OCI-LY7 (cell line): Measurements from ENCODE around the gene CSH1. TPM values are rescaled to one million over a fixed set of nuclear protein-coding genes. Genes with fewer than 3 reads are reported as not detected.

Experiments
- BruUV-seq: library from RNA; stranded (reverse); fragments of 400-500 nt; replicated peaks from 2 replicates; lab custom pipeline; 2021; lab: Mats Ljungman, UMichigan
- CTCF ChIA-PET: fragments of 300-600 bp; sonication (Branson Sonifier 250); formaldehyde crosslinking; loops from one replicate; lab custom pipeline; 2022; ENCODE audit warnings: antibody characterized with exemption; ENCODE audit not compliant: unreplicated experiment; lab: Charles Lee
- POLR2A ChIA-PET: fragments of 300-600 bp; sonication (Branson Sonifier 250); formaldehyde crosslinking; loops from one replicate; lab custom pipeline; 2022; ENCODE audit warnings: antibody characterized with exemption; lab: Charles Lee
- DNase-seq: peaks from one replicate; pipeline ENCODE4 v3.0.0-alpha.2; 2015; ENCODE audit warnings: low spot score
- H2AFZ ChIP-seq: fragments of 200-600 bp; sonication (generic), shearing (Covaris generic); 2 replicates; pipeline ENCODE4 v1.6.1; 2014; ENCODE audit warnings: mild to moderate bottlenecking, antibody characterized with exemption, low read length, moderate library complexity
- H3K27ac ChIP-seq: fragments of 200-600 bp; sonication (generic); 2 replicates; pipeline ENCODE4 v1.5.1; 2014; ENCODE audit warnings: mixed run types, low read depth, mild to moderate bottlenecking, moderate library complexity, low read length, inconsistent platforms; ENCODE audit not compliant: poor library complexity, severe bottlenecking
- H3K36me3 ChIP-seq: fragments of 200-600 bp; sonication (generic); 2 replicates; pipeline ENCODE4 v1.6.1; 2014; ENCODE audit warnings: mild to moderate bottlenecking, antibody characterized with exemption, low read length, moderate library complexity, mixed read lengths; ENCODE audit not compliant: insufficient read depth
- H3K4me1 ChIP-seq: fragments of 200-600 bp; sonication (generic); 2 replicates; pipeline ENCODE4 v1.5.1; 2014; ENCODE audit warnings: mild to moderate bottlenecking, low read length; ENCODE audit not compliant: insufficient read depth, poor library complexity, severe bottlenecking
- H3K4me2 ChIP-seq: fragments of 200-600 bp; sonication (generic); 2 replicates; pipeline ENCODE4 v1.6.1; 2014; ENCODE audit warnings: mild to moderate bottlenecking, low read length
- H3K4me3 ChIP-seq: fragments of 200-600 bp; sonication (generic); 2 replicates; pipeline ENCODE4 v1.5.1; 2014; ENCODE audit warnings: mild to moderate bottlenecking, low read depth, low read length; ENCODE audit not compliant: poor library complexity, severe bottlenecking
- H3K79me2 ChIP-seq: fragments of 200-600 bp; sonication (generic); 2 replicates; pipeline ENCODE4 v1.6.1; 2016; ENCODE audit warnings: low read depth, mild to moderate bottlenecking, low read length, moderate library complexity, mixed read lengths; ENCODE audit not compliant: insufficient read depth
- H3K9me2 ChIP-seq: fragments of 200-600 bp; sonication (generic); 2 replicates; pipeline ENCODE4 v1.6.1; 2016; ENCODE audit warnings: mild to moderate bottlenecking, low read length, mixed read lengths; ENCODE audit not compliant: insufficient read depth
- H3K9me3 ChIP-seq: fragments of 200-600 bp; sonication (generic); 2 replicates; pipeline ENCODE4 v1.6.1; 2014; ENCODE audit warnings: mild to moderate bottlenecking, mixed run types, low read length, mixed read lengths
- H4K20me1 ChIP-seq: fragments of 200-600 bp; sonication (generic); 2 replicates; pipeline ENCODE4 v1.6.1; 2014; ENCODE audit warnings: mild to moderate bottlenecking, antibody characterized with exemption, low read length, moderate library complexity, mixed read lengths; ENCODE audit not compliant: insufficient read depth
- EZH2phosphoT487 ChIP-seq: fragments of 200-600 bp; sonication (generic); IDR thresholded peaks from 2 replicates; pipeline ENCODE4 v1.6.1; 2018; ENCODE audit warnings: low read depth, borderline replicate concordance, mild to moderate bottlenecking, mixed run types, antibody characterized with exemption, low read length, moderate library complexity, mixed read lengths
- intact Hi-C: fragments of 100-400 bp; cut with micrococcal nuclease; formaldehyde crosslinking; loops from one replicate; pipeline ENCODE4 v1.10.0; 2022; ENCODE audit not compliant: unreplicated experiment
- small RNA-seq: library from RNA; depleted of rRNA; stranded (forward); fragments of <200 nt; gene quantifications from one replicate; pipeline ENCODE3, GENCODE V24; 2014
- total RNA-seq, 2 experiments: library from RNA; depleted of rRNA in 1 of 2; stranded (reverse); fragments of >200 nt in 1 of 2; shearing (Covaris generic) in 1 of 2; gene quantifications; 2 replicates each; pipeline ENCODE4 v1.2.3, GENCODE V29; 2014 to 2022
- TF ChIP-seq, protein P1 (sequence below): fragments of 200-600 bp; sonication (generic); conservative IDR thresholded peaks from 2 replicates; pipeline ENCODE4 v1.5.1; 2014; ENCODE audit warnings: mild to moderate bottlenecking, antibody characterized with exemption, low read length, moderate library complexity, mixed read lengths

CSH1 gene
- total RNA-seq, 2 experiments from 2014 or later: not detected

DNA sequence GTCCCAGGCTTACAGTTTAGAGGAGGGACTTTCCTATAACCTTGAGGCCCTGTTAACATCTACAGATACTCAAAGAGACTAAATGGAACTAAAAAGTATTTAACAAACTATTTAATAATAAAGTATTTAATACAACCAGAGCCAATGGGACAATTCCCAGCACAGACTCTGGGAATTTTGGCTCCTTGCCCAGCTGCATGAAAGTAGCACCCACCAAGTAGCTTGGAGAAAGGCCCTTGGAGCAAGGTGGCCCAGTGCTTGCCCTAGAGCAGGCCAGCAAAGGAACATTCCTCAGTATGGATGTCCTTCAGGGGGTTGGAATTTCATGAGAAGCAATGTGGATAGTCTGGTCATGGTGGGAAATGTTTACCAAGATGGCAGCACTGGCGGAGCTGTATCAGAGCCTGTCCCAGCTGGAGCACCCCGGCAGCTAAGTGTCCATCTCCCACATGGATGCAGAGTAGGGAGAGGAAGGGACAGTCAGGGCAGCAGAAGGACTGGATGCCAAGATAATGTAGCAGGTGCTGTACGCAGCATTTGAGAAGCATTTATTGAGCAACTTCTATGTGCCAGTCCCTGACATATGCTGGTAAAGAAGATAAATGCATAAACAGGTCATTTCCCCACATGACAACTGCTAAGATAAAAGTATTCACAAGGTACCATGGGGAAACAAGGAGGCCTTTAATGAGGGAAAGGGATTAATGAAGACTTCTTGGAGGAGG lies 48.7 kb downstream of the CSH1 start:
- POLR2A ChIA-PET: interaction anchor here (0.6 kb wide), 1 partner anchor 171 kb away, joined by 6 read pairs; no protein-coding TSS in a partner anchor
- CTCF ChIA-PET: interaction anchor here (1.5 kb wide), 1 partner anchor 18 kb away, joined by 4 read pairs; no protein-coding TSS in a partner anchor
- TF ChIP-seq EZH2phosphoT487: no peak
- TF ChIP-seq, protein P1, sequence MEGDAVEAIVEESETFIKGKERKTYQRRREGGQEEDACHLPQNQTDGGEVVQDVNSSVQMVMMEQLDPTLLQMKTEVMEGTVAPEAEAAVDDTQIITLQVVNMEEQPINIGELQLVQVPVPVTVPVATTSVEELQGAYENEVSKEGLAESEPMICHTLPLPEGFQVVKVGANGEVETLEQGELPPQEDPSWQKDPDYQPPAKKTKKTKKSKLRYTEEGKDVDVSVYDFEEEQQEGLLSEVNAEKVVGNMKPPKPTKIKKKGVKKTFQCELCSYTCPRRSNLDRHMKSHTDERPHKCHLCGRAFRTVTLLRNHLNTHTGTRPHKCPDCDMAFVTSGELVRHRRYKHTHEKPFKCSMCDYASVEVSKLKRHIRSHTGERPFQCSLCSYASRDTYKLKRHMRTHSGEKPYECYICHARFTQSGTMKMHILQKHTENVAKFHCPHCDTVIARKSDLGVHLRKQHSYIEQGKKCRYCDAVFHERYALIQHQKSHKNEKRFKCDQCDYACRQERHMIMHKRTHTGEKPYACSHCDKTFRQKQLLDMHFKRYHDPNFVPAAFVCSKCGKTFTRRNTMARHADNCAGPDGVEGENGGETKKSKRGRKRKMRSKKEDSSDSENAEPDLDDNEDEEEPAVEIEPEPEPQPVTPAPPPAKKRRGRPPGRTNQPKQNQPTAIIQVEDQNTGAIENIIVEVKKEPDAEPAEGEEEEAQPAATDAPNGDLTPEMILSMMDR: no peak
- H2AFZ ChIP-seq: no peak overlapping the region
- H3K4me2 ChIP-seq: no peak overlapping the region
- no peaks in the 10 kb centered on the region for H3K36me3 ChIP-seq
- BruUV-seq: no TSS peak
- H3K27ac ChIP-seq: no peak overlapping the region
- no peaks in the 10 kb centered on the region for H4K20me1 ChIP-seq
- no peaks in the 10 kb centered on the region; the same call in 1 of the 2 replicates for H3K9me3 ChIP-seq
- intact Hi-C loops: no loop called here
- DNase-seq: no peak
- H3K4me3 ChIP-seq: no peak overlapping the region
- no peaks in the 10 kb centered on the region for H3K79me2 ChIP-seq
- peaks cover 23% of the 10 kb centered on the region for H3K4me1 ChIP-seq
- H3K9me2 ChIP-seq: no peaks in the 10 kb centered on the region

DNA sequence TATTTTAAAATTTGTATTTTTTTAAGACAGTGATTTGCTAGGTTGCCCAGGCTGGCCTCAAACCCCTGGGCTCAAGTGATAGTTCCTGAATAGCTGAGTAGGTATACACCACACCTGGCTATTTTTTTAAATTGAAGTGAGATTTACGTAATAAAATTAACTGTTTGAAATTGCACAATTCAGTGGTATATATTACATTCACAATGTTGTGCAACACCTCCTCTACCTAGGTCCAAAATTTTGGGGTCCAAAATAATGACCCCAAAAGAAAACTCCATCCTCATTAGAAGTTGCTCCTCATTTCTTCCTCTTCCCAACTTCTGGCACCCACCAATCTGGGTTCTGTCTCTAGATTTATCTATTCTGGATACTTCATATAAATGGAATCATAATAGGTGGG lies 50.9 kb downstream of the CSH1 start:
- TF ChIP-seq, protein P1: no peak
- TF ChIP-seq EZH2phosphoT487: no peak
- no peak overlapping the region for H3K4me2 ChIP-seq
- no peak overlapping the region for H3K4me3 ChIP-seq
- H3K27ac ChIP-seq: no peak overlapping the region
- H2AFZ ChIP-seq: peak overlapping the region; percentile 39; the same call in 1 of the 2 replicates
- H3K9me2 ChIP-seq: no peaks in the 10 kb centered on the region
- DNase-seq: no peak
- peaks cover 6% of the 10 kb centered on the region; the same call in 1 of the 2 replicates for H3K36me3 ChIP-seq
- H3K9me3 ChIP-seq: no peaks in the 10 kb centered on the region; the same call in 1 of the 2 replicates
- CTCF ChIA-PET: no interaction called here
- POLR2A ChIA-PET: no interaction called here
- BruUV-seq: no TSS peak
- H4K20me1 ChIP-seq: peaks cover 7% of the 10 kb centered on the region
- peaks cover 32% of the 10 kb centered on the region for H3K4me1 ChIP-seq
- peaks cover 18% of the 10 kb centered on the region for H3K79me2 ChIP-seq
- intact Hi-C loops: no loop called here

Small RNAs within 50 kb of the gene (small RNA-seq; reads per million reads assigned to genes)
- gene AC040958.1 (not detected), gene AC127029.1 (not detected), gene GH1 (not detected)

Other genes with a start within 250 kb of the CSH1 start
- gene LIMD2, start 196.4 kb downstream of the CSH1 start, total RNA-seq (2014; rRNA removed; shearing (Covaris generic)): 406 and 428 TPM in 2 replicates
- 286 and 306 TPM in 2 replicates for gene LIMD2, start 196.4 kb downstream of the CSH1 start, total RNA-seq (2022)
- 31.9 and 37.2 TPM in 2 replicates for gene STRADA, start 154.8 kb downstream of the CSH1 start, total RNA-seq (2014; rRNA removed; shearing (Covaris generic))
- 68.0 and 80.3 TPM in 2 replicates for gene STRADA, start 154.8 kb downstream of the CSH1 start, total RNA-seq (2022)
- gene CCDC47, start 123.0 kb downstream of the CSH1 start, total RNA-seq (2014; rRNA removed; shearing (Covaris generic)): 27.5 and 37.6 TPM in 2 replicates
- 37.8 and 50.3 TPM in 2 replicates for gene CCDC47, start 123.0 kb downstream of the CSH1 start, total RNA-seq (2022)
- gene DDX42, start 122.4 kb downstream of the CSH1 start, total RNA-seq (2014; rRNA removed; shearing (Covaris generic)): 74.1 and 85.1 TPM in 2 replicates
- 145 and 156 TPM in 2 replicates for gene DDX42, start 122.4 kb downstream of the CSH1 start, total RNA-seq (2022)
- gene PSMC5, start 69.1 kb downstream of the CSH1 start, total RNA-seq (2014; rRNA removed; shearing (Covaris generic)): 32.6 and 42.7 TPM in 2 replicates
- gene PSMC5, start 69.1 kb downstream of the CSH1 start, total RNA-seq (2022): 80.0 and 105 TPM in 2 replicates
- gene FTSJ3, start 68.9 kb downstream of the CSH1 start, total RNA-seq (2014; rRNA removed; shearing (Covaris generic)): 32.4 and 43.0 TPM in 2 replicates
- 38.2 and 49.0 TPM in 2 replicates for gene FTSJ3, start 68.9 kb downstream of the CSH1 start, total RNA-seq (2022)
- 112 and 120 TPM in 2 replicates for gene SMARCD2, start 53.9 kb downstream of the CSH1 start, total RNA-seq (2014; rRNA removed; shearing (Covaris generic))
- gene SMARCD2, start 53.9 kb downstream of the CSH1 start, total RNA-seq (2022): 127 and 136 TPM in 2 replicates
- gene CSH2, start 22.9 kb downstream of the CSH1 start, total RNA-seq (2014; rRNA removed; shearing (Covaris generic)): not detected in 2 replicates
- not detected in 2 replicates for gene CSH2, start 22.9 kb downstream of the CSH1 start, total RNA-seq (2022)
- not detected in 2 replicates for gene GH2, start 14.6 kb downstream of the CSH1 start, total RNA-seq (2014; rRNA removed; shearing (Covaris generic))
- not detected in 2 replicates for gene GH2, start 14.6 kb downstream of the CSH1 start, total RNA-seq (2022)
- not detected in 2 replicates for gene CSHL1, start 14.7 kb upstream of the CSH1 start, total RNA-seq (2014; rRNA removed; shearing (Covaris generic))
- gene CSHL1, start 14.7 kb upstream of the CSH1 start, total RNA-seq (2022): not detected in 2 replicates
- gene GH1, start 22.3 kb upstream of the CSH1 start, total RNA-seq (2014; rRNA removed; shearing (Covaris generic)): 0.21 and 4.3 TPM in 2 replicates
- 0.96 TPM in 1 of 2 replicates, not detected in the other for gene GH1, start 22.3 kb upstream of the CSH1 start, total RNA-seq (2022)
- gene CD79B, start 35.8 kb upstream of the CSH1 start, total RNA-seq (2014; rRNA removed; shearing (Covaris generic)): 743 and 751 TPM in 2 replicates
- 457 and 479 TPM in 2 replicates for gene CD79B, start 35.8 kb upstream of the CSH1 start, total RNA-seq (2022)
- gene SCN4A, start 76.3 kb upstream of the CSH1 start, total RNA-seq (2014; rRNA removed; shearing (Covaris generic)): 3.0 and 6.4 TPM in 2 replicates
- gene SCN4A, start 76.3 kb upstream of the CSH1 start, total RNA-seq (2022): 9.0 and 11.9 TPM in 2 replicates
- gene PRR29, start 101.8 kb upstream of the CSH1 start, total RNA-seq (2014; rRNA removed; shearing (Covaris generic)): 0.16 TPM in 1 of 2 replicates, not detected in the other
- gene PRR29, start 101.8 kb upstream of the CSH1 start, total RNA-seq (2022): 0.29 TPM in 1 of 2 replicates, not detected in the other
- gene ICAM2, start 124.1 kb upstream of the CSH1 start, total RNA-seq (2014; rRNA removed; shearing (Covaris generic)): 76.4 and 112 TPM in 2 replicates
- 79.1 and 88.7 TPM in 2 replicates for gene ICAM2, start 124.1 kb upstream of the CSH1 start, total RNA-seq (2022)
- gene ERN1, start 233.6 kb upstream of the CSH1 start, total RNA-seq (2014; rRNA removed; shearing (Covaris generic)): 14.7 and 22.0 TPM in 2 replicates
- 65.6 and 70.3 TPM in 2 replicates for gene ERN1, start 233.6 kb upstream of the CSH1 start, total RNA-seq (2022)